ENCODE measurements around the gene DCD. TPM values are rescaled to one million over a fixed set of nuclear protein-coding genes. Genes with fewer than 3 reads are reported as not detected.

The DCD gene
- total RNA-seq, 6 donors from 2014 or later: not detected

- no peak overlapping the region for H3K4me3 ChIP-seq
- no peaks in the 10 kb centered on the region for H3K27me3 ChIP-seq
- no peaks in the 10 kb centered on the region for H3K36me3 ChIP-seq
- TF ChIP-seq POLR2A (IDR thresholded peaks at IDR 0.05) (no peak), CTCF (IDR thresholded peaks at IDR 0.05) (no peak), EP300 (IDR thresholded peaks at IDR 0.05) (no peak), POLR2AphosphoS5 (IDR thresholded peaks at IDR 0.05) (no peak)
- no peak for ATAC-seq (ENCODE audit: low FRiP score in 2 of 2)
- H3K27ac ChIP-seq: no peak overlapping the region
- no peaks in the 10 kb centered on the region for H3K9me3 ChIP-seq
- WGBS, 2 donors: 54 to 55% methylated on average over 4 of the region's 4 CpGs
- H3K4me1 ChIP-seq: no peaks in the 10 kb centered on the region
- DNase-seq: no peak
Observed at GRCh38 chr12:54601841-54602240, 46.3 kb downstream of the DCD start.

GRCh38 chr12:54598970-54599369 lies 49.2 kb downstream of the DCD start:
- TF ChIP-seq POLR2A (IDR thresholded peaks at IDR 0.05): no peak
- no peak for TF ChIP-seq CTCF (IDR thresholded peaks at IDR 0.05)
- TF ChIP-seq POLR2AphosphoS5 (IDR thresholded peaks at IDR 0.05): no peak
- TF ChIP-seq EP300 (IDR thresholded peaks at IDR 0.05): no peak
- Histone ChIP-seq H3K27me3 (no peaks in the 10 kb centered on the region), H3K36me3 (no peaks in the 10 kb centered on the region), H3K4me3 (no peak overlapping the region), H3K27ac (no peak overlapping the region), H3K4me1 (no peaks in the 10 kb centered on the region), H3K9me3 (no peaks in the 10 kb centered on the region)
- no peak for DNase-seq
- 72 to 83% methylated on average over 5 of the region's 5 CpGs for WGBS, 2 donors
- ATAC-seq (ENCODE audit: low FRiP score in 2 of 2): no peak

- no peaks in the 10 kb centered on the region for H3K27me3 ChIP-seq
- no peak overlapping the region for H3K27ac ChIP-seq
- 15 to 24% methylated on average over 3 of the region's 3 CpGs for WGBS, 2 donors
- DNase-seq (peak in 1 of 2 donors; percentile 49), ATAC-seq (ENCODE audit: low FRiP score in 2 of 2) (peak; percentile 52 to 67)
- no peaks in the 10 kb centered on the region for H3K9me3 ChIP-seq
- no peaks in the 10 kb centered on the region for H3K36me3 ChIP-seq
- no peak for TF ChIP-seq POLR2AphosphoS5 (IDR thresholded peaks at IDR 0.05)
- TF ChIP-seq EP300 (IDR thresholded peaks at IDR 0.05): no peak
- TF ChIP-seq CTCF (IDR thresholded peaks at IDR 0.05): peak; percentile 25 to 69 (median 56)
- TF ChIP-seq POLR2A (IDR thresholded peaks at IDR 0.05): no peak
- H3K4me1 ChIP-seq: no peaks in the 10 kb centered on the region
- no peak overlapping the region for H3K4me3 ChIP-seq
Observed at GRCh38 chr12:54596526-54596946, 51.6 kb downstream of the DCD start.

GRCh38 chr12:54595471-54595870 lies 52.7 kb downstream of the DCD start:
- Histone ChIP-seq H3K27ac (no peak overlapping the region), H3K36me3 (no peaks in the 10 kb centered on the region), H3K4me3 (no peak overlapping the region), H3K4me1 (no peaks in the 10 kb centered on the region), H3K27me3 (no peaks in the 10 kb centered on the region), H3K9me3 (no peaks in the 10 kb centered on the region)
- ATAC-seq (ENCODE audit: low FRiP score in 2 of 2): no peak
- 53 to 71% methylated on average over 3 of the region's 3 CpGs for WGBS, 2 donors
- no peak for DNase-seq
- TF ChIP-seq POLR2AphosphoS5 (IDR thresholded peaks at IDR 0.05) (no peak), POLR2A (IDR thresholded peaks at IDR 0.05) (no peak), CTCF (IDR thresholded peaks at IDR 0.05) (no peak), EP300 (IDR thresholded peaks at IDR 0.05) (no peak)

Other genes starting within 250 kb of the DCD start
- 100 to 1,000 TPM in 2 of 6 donors, 10 to 100 TPM in 4; 48.3 to 146 (median 92.6) TPM for gene ITGA5, start 229.1 kb downstream of the DCD start, total RNA-seq
- 1 to 10 TPM in 4 of 6 donors, not detected in 2; 1.4 to 4.6 (median 2.2) TPM for gene GTSF1, start 174.8 kb downstream of the DCD start, total RNA-seq
- 10 to 100 TPM; 46.5 to 92.7 (median 63.5) TPM for gene NCKAP1L, start 150.6 kb downstream of the DCD start, total RNA-seq
- gene PDE1B, start 98.8 kb downstream of the DCD start, total RNA-seq: 10 to 100 TPM in 2 of 6 donors, 1 to 10 TPM in 4; 3.8 to 17.8 (median 7.0) TPM
- gene PPP1R1A, start 59.7 kb downstream of the DCD start, total RNA-seq: under 1 TPM in 4 of 6 donors, not detected in 2; 0.22 to 0.89 (median 0.30) TPM
- gene LACRT, start 13.5 kb downstream of the DCD start, total RNA-seq: not detected
- gene MUCL1, start 206.2 kb upstream of the DCD start, total RNA-seq: not detected

Measured in upper lobe of left lung (tissue), 6 donors.